Retina (tissue), 1 donor: Measurements from ENCODE around the gene WWOX.

Experiments used
- DNase-seq: peaks from one replicate; pipeline ENCODE4 v3.0.0-alpha.2; 2016

Gene WWOX

GRCh38 chr16:78788276-78788675, 688.8 kb downstream of the WWOX start:
- DNase-seq: no peak

DNA sequence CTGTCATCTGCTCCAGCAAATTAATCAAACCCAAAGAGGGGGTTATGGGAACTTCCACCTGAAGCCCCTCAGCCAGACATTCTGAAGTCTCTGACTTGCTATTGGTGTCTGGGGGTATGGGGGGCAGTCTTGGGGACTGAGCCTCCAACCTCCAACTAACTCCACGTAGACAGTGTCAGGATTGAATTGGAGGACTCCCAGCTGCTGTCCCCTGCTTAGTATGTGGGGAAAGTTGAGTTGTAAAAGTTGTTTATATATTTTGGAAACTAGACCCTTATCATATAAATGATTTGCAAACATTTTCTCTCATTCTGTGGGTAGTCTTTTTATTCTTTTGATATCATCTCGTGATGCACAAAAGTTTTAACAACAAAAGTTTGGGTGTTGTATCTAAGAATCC, 689.2 kb downstream of the WWOX start:
- no peak for DNase-seq

DNA sequence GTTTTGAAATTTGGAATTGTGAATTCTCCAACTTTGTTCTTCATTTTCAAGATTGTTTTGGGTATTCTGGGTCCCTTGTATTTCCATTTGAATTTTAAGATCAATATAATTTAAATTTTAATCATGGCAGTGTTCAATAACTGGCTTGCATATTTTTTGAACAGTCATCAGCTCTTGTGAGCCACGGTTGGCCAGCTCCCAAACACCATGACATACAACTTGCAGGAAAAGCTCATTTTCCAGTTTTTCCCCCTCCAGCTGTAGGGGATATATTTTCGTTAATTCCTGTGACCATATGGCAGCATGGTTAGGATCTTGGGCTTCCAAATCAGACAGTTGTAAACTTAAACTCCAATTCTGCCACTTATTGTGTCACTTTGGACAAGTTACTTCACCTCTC, 690.1 kb downstream of the WWOX start:
- no peak for DNase-seq

- no peak for DNase-seq
These were observed 691.6 kb downstream of the WWOX start for GRCh38 chr16:78791011-78791410.

- DNase-seq: no peak
These were observed 692.5 kb downstream of the WWOX start for GRCh38 chr16:78791926-78792325.

GRCh38 chr16:78792952-78793351, 693.5 kb downstream of the WWOX start:
- DNase-seq: no peak

GRCh38 chr16:78794581-78795250, 695.3 kb downstream of the WWOX start:
- DNase-seq: no peak

- DNase-seq: no peak
These were observed 696.0 kb downstream of the WWOX start for GRCh38 chr16:78795433-78795832.

- DNase-seq: peak; percentile 34
These were observed 696.9 kb downstream of the WWOX start for GRCh38 chr16:78796221-78796866.

GRCh38 chr16:78799429-78799828, 700.0 kb downstream of the WWOX start:
- DNase-seq: no peak

DNA sequence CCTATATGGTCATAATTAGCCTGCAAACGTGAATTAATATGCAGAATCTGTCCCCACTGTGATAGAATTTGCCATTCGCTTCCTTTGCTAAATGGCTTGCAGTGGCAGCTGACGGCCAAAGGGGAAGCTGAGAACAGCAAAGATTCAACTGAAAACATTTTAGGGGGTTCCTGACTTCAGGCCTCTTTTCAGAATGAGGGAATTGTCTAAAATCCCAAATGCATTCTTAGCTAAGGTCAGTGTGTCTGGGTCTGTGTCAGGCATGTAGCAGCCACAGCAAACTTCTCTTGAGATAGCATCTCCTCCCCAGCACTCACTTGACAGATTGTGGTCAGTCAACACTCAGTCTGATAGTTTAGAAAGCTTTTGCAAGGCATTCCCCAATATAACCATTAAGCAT, 701.1 kb downstream of the WWOX start:
- DNase-seq: no peak

- no peak for DNase-seq
These were observed 704.7 kb downstream of the WWOX start for GRCh38 chr16:78804058-78804735.

DNA sequence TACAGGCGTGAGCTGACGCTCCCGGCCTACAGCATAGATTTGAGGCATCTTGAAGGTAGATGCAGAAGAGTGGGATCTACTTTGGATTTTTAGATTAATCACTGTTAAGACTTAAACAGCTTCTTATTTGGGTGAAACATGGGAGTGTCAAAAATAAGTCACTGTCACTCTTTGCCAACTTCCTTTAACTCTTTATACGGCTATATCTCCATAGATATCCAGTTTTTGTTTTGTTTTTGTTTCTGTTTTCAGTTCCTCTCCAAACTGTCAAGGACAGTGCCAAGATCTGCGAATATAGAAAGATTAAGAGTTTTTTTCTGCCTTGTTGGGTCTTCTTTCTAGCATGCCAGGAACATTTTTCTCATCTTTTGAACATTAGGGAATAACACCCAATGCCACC, 706.1 kb downstream of the WWOX start:
- no peak for DNase-seq

DNA sequence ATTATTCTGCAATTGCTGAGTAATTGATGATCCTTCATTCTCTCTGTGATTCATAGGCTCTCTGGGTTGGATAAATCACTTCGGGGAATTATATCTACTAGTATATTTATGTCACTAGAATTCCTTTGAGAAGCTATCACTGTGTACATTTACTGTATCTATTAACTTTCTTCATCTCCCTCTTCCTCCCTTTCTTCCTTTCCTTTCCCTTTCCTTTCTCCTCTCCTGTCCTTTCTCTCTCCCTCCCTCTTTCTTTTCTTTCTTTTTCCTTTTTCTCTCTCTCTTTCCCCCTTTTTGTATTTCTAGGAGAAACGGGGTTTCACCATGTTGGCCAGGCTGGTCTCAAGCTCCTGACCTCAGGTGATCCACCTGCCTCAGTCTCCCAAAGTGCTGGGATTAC, 711.8 kb downstream of the WWOX start:
- DNase-seq: no peak

- DNase-seq: no peak
These were observed 713.1 kb downstream of the WWOX start for GRCh38 chr16:78812582-78812981.

GRCh38 chr16:78813661-78814311, 714.3 kb downstream of the WWOX start:
- no peak for DNase-seq

- DNase-seq: no peak
These were observed 716.3 kb downstream of the WWOX start for GRCh38 chr16:78815713-78816112.

DNA sequence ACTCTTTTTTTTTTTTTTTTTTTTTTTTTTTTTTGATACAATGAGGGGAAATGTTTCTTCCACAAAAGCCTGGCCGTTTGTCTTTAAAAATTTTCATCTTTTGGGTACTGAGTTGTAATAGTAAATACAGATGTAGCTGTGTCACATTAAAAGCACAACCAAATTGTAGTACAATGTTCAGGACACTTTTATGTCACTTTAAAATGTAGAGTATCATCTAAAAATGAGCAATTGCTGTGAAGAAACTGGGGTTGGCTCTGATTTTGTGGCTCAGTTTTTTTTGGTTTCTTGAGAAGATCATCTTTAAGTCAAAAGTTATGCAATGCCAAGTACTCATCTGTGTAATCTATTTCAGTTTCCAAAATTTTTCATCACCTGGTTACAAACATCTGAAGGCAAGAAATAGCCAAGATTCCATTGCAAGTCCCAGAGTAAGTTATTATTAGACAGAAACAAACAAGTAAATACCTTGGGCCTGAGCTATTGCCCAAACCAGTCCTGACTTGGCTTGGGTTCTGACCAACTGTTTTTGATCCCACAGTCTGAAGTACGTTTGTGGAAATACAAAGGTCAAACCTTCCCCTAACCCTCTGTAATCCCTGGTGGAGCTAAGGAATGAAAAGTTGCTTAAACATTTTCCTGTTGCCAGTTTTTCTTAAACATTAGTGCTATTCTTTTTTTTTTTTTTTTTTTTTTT, 717.2 kb downstream of the WWOX start:
- DNase-seq: no peak

DNA sequence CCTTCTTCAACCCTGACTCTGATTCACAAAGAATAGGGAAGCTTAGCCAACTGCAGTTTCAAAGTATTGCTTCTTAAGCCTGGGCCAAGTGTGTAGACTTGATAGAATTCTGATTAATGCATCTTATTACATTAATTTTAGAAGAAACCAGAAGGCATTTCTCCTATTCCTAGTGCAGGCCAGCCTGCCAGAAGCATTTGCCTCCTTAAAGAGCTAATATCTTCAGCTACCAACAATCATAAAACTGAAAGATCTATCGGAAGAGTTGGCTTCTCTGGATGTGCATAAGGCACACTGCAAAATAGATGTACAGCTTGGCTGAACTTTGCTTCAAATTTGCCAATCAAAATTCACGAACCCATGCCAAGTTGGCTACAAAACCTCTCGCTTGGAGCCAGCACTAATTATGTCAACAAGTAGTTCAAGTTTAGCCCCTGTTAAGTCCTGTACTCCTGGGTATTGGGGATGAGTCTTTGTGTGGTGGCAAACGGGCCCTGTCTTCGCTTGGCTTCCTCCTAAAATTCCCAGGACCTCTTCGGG, 717.8 kb downstream of the WWOX start:
- DNase-seq: no peak

DNA sequence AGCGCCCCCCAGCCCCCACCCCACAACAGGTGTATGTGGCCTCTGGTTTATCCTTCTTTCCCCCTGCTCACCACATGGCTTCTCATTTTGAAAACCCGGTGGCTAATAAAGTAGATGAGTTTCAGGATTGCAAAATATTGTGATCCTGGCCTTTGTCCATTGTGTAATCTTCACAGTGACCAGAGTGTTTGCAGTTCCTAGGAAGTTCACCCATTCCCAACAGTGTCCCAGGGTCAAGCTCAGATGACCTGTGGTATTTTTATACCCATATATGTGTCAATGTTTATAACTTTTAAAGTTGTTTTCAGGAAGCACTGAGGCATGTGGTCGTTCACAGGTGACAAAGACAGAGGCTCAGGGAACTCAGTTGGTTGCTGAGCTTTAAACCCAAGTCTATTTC, 721.9 kb downstream of the WWOX start:
- DNase-seq: no peak

- no peak for DNase-seq
These were observed 723.1 kb downstream of the WWOX start for GRCh38 chr16:78822509-78822908.

GRCh38 chr16:78823027-78823426, 723.6 kb downstream of the WWOX start:
- peak; percentile 44 for DNase-seq

DNA sequence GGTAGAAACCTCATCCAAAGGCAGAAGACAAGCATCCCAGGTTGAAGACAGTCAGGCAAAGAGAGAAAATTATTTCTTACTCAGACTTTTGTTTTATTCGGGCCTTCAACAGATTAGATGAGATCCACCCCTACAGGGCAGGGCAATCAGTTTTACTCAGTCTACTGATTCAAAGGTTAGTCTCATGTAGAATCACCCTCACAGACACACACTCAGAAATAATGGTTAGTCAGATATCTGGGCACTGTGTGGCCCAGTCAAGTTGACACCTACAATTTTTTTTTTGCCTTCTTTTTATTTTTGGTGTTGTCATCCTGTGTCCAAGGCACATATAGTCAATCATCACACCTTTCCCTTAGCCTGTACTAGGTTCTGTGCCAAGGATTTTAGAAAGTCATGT, 729.8 kb downstream of the WWOX start:
- no peak for DNase-seq
